ENCODE results near the gene SLC35B4. TPM values are rescaled to one million over a fixed set of nuclear protein-coding genes. Genes with fewer than 3 reads are reported as not detected.

The SLC35B4 gene
- total RNA-seq, 4 donors from 2014 or later = 3.1 to 9.4 (median 4.2) TPM

DNA sequence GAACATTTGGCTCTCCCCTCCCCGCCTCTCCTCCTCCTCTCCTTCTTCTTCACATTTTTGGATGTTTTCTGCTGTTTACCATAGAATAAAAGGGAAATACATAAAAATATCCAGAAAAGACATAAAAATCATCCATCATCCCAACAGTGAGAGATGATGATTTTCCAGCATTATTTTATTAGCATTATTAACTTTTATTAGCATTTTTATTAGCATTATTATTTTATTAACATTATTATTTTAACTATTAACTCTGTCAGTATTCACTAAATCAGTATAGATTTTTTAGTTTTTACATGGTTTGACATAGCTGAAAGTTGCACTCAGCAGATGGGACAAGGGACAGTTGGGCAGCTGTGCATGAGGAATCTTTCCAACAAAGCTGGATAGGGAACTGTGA, 16.2 kb upstream of the SLC35B4 start:
- peaks cover 27% of the 10 kb centered on the region for H3K27me3 ChIP-seq
- H3K9me3 ChIP-seq = no peaks in the 10 kb centered on the region
- H3K36me3 ChIP-seq = no peaks in the 10 kb centered on the region
- no peak for DNase-seq (ENCODE audit: low spot score in 2 of 2)
- H3K4me3 ChIP-seq = no peak overlapping the region
- H3K4me1 ChIP-seq = no peaks in the 10 kb centered on the region
- H3K27ac ChIP-seq = no peak overlapping the region
- 88% methylated on average over 1 of the region's 1 CpG for WGBS
- no peak for TF ChIP-seq POLR2AphosphoS5 (IDR thresholded peaks at IDR 0.05)
- no peak for TF ChIP-seq EP300 (IDR thresholded peaks at IDR 0.05)
- no peak for TF ChIP-seq POLR2A (IDR thresholded peaks at IDR 0.05)
- TF ChIP-seq CTCF (IDR thresholded peaks at IDR 0.05) = no peak

GRCh38 chr7:134331393-134331792, 14.7 kb upstream of the SLC35B4 start:
- H3K4me3 ChIP-seq = no peak overlapping the region
- H3K9me3 ChIP-seq = no peaks in the 10 kb centered on the region
- no peaks in the 10 kb centered on the region for H3K36me3 ChIP-seq
- peaks cover 27% of the 10 kb centered on the region for H3K27me3 ChIP-seq
- DNase-seq (ENCODE audit: low spot score in 2 of 2) = no peak
- no peak overlapping the region for H3K27ac ChIP-seq
- no peaks in the 10 kb centered on the region for H3K4me1 ChIP-seq
- no peak for TF ChIP-seq POLR2A (IDR thresholded peaks at IDR 0.05)
- TF ChIP-seq POLR2AphosphoS5 (IDR thresholded peaks at IDR 0.05) = no peak
- no peak for TF ChIP-seq CTCF (IDR thresholded peaks at IDR 0.05)
- WGBS = 97% methylated on average over 7 of the region's 7 CpGs

GRCh38 chr7:134330974-134331373, 14.2 kb upstream of the SLC35B4 start:
- 74% methylated on average over 4 of the region's 4 CpGs for WGBS
- Histone ChIP-seq H3K9me3 (no peaks in the 10 kb centered on the region), H3K4me1 (no peaks in the 10 kb centered on the region), H3K36me3 (no peaks in the 10 kb centered on the region), H3K27me3 (peaks cover 27% of the 10 kb centered on the region), H3K4me3 (no peak overlapping the region), H3K27ac (no peak overlapping the region)
- DNase-seq (ENCODE audit: low spot score in 2 of 2) = no peak
- TF ChIP-seq POLR2A (IDR thresholded peaks at IDR 0.05) (no peak), POLR2AphosphoS5 (IDR thresholded peaks at IDR 0.05) (no peak), EP300 (IDR thresholded peaks at IDR 0.05) (no peak), CTCF (IDR thresholded peaks at IDR 0.05) (no peak)

- WGBS = 22% methylated on average over 4 of the region's 4 CpGs
Measured at GRCh38 chr7:134329614-134330346, 13.1 kb upstream of the SLC35B4 start.

More at GRCh38 chr7:134329614-134330346, 13.1 kb upstream of the SLC35B4 start:
- H3K4me3 ChIP-seq = no peak overlapping the region
- peaks cover 22% of the 10 kb centered on the region for H3K27me3 ChIP-seq
- H3K4me1 ChIP-seq = no peaks in the 10 kb centered on the region
- TF ChIP-seq POLR2AphosphoS5 (IDR thresholded peaks at IDR 0.05) (no peak), EP300 (IDR thresholded peaks at IDR 0.05) (no peak), CTCF (IDR thresholded peaks at IDR 0.05) (no peak), POLR2A (IDR thresholded peaks at IDR 0.05) (no peak)
- DNase-seq (ENCODE audit: low spot score in 2 of 2) = no peak
- no peaks in the 10 kb centered on the region for H3K36me3 ChIP-seq
- H3K9me3 ChIP-seq = no peaks in the 10 kb centered on the region
- no peak overlapping the region for H3K27ac ChIP-seq

Data from suprapubic skin (tissue), 4 donors.